NCI-H345 treated with DMSO at 0.1 percent for 48 hours (cell line): Measurements from ENCODE around the gene CAPG.
"Not testable (repeated sequence)": the region's sequence is repeated elsewhere in the genome, so short reads cannot be mapped to it uniquely, and the experiment has no call there.

Experiments
- DNase-seq: peaks from one replicate; lab custom pipeline; 2025; ENCODE audit not compliant: unreplicated experiment; lab: John Stamatoyannopoulos, UW

Gene CAPG

GRCh38 chr2:85421260-85422071 lies 11.3 kb upstream of the CAPG start:
- peak; percentile 52 for DNase-seq

GRCh38 chr2:85420536-85421259 lies 10.5 kb upstream of the CAPG start:
- DNase-seq: peak; percentile 63

- no peak for DNase-seq
Observed at GRCh38 chr2:85419009-85419675, 9.0 kb upstream of the CAPG start.

- peak; percentile 83 for DNase-seq
Observed at GRCh38 chr2:85418132-85419008, 8.2 kb upstream of the CAPG start, which contains the start of gene SH2D6. Gene SH2D6 (plus strand): TSS chr2:85418714. CDS start chr2:85429466, 10,752 bp downstream.

GRCh38 chr2:85415980-85416650 lies 5.9 kb upstream of the CAPG start:
- DNase-seq: no peak

- DNase-seq: no peak
Observed at GRCh38 chr2:85414761-85415553, 4.8 kb upstream of the CAPG start.

GRCh38 chr2:85414421-85414759 lies 4.2 kb upstream of the CAPG start:
- not testable (repeated sequence) for DNase-seq

- no peak for DNase-seq
Observed at GRCh38 chr2:85413592-85414420, 3.6 kb upstream of the CAPG start.

GRCh38 chr2:85411405-85411748 lies 1.2 kb upstream of the CAPG start:
- DNase-seq: no peak

- no peak for DNase-seq
Observed at GRCh38 chr2:85410584-85411404, 628 bp upstream of the CAPG start.

- DNase-seq: no peak
Observed at GRCh38 chr2:85405201-85406059, 4.7 kb downstream of the CAPG start.

- no peak for DNase-seq
Observed at GRCh38 chr2:85401844-85402243, 8.3 kb downstream of the CAPG start.

- no peak for DNase-seq
Observed at GRCh38 chr2:85401464-85401805, 8.7 kb downstream of the CAPG start.

GRCh38 chr2:85400541-85401463 lies 9.4 kb downstream of the CAPG start:
- no peak for DNase-seq

GRCh38 chr2:85400023-85400422 lies 10.1 kb downstream of the CAPG start:
- no peak for DNase-seq

GRCh38 chr2:85399183-85399455 lies 11.0 kb downstream of the CAPG start:
- DNase-seq: no peak
